ENCODE data around the gene OR5F1.

GRCh38 chr11:55956521-55956920 is 37.9 kb downstream of the OR5F1 start:
- TF ChIP-seq CTCF (IDR thresholded peaks at IDR 0.05) (no peak), EZH2 (IDR thresholded peaks at IDR 0.05; ENCODE audit: borderline replicate concordance, insufficient read depth, low read depth, low read length, poor library complexity, severe bottlenecking) (no peak)
